Measurements from ENCODE around the gene CA12.
A peak's percentile ranks its signal among the peaks of the same experiment; 100 is the strongest.

DNA sequence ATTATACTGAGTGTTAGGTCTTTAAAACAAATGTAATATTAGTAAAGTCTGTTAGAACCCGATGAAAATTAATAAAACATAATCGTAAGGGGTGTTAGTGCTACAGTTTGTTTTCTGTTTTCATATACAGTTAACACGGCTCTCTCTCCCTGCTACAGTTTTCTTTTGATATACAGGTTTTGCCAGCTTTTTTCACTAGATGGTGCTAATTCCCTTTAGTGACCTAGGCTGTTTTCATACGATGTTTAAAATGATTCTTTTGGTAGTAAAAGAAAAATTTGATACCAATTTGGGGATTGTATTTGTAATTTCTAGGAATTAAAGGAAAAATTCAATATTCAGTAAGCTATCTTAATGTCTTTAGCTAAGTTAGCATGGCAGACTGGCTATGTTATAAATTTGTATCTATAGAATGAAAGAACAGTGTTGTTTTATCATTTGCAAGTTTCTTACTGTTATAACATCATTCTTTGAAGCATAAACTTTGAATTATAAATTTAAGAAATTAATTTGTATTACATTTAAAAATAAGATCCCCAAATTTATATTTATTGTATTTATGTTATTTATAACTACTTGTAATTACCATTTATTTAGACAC, 92.8 kb downstream of the CA12 start:
- peak; percentile 82 for TF ChIP-seq CTCF (IDR thresholded peaks at IDR 0.05)
- no peak for TF ChIP-seq EZH2 (IDR thresholded peaks at IDR 0.05; ENCODE audit: borderline replicate concordance, insufficient read depth, low read depth, low read length, poor library complexity, severe bottlenecking)
